NB4 (cell line): ENCODE measurements around the gene CHRNE.
A peak's percentile ranks its signal among the peaks of the same experiment; 100 is the strongest.

Source experiments
- DNase-seq: peaks from one replicate; pipeline ENCODE4 v3.0.0; 2010; ENCODE audit warnings: low read depth
- H3K4me3 ChIP-seq: one replicate; pipeline ENCODE4 v1.5.1; 2011; ENCODE audit warnings: mild to moderate bottlenecking, low read depth, low read length, moderate library complexity
- MYC ChIP-seq: IDR thresholded peaks from 2 replicates; pipeline ENCODE4 v1.6.1; 2011; ENCODE audit warnings: low read depth, low read length
- POLR2A ChIP-seq: IDR thresholded peaks from 2 replicates; pipeline ENCODE4 v1.6.1; 2011; ENCODE audit warnings: mild to moderate bottlenecking; ENCODE audit not compliant: insufficient read length; ENCODE audit errors: extremely low read depth
- TF ChIP-seq, protein P1 (sequence below): IDR thresholded peaks from 2 replicates; pipeline ENCODE4 v1.6.1; 2011; ENCODE audit warnings: low read depth, low read length
- TF ChIP-seq, protein P2 (sequence below): IDR thresholded peaks from one replicate; pipeline ENCODE4 v1.5.1; 2012; ENCODE audit warnings: low read depth, low read length

CHRNE gene

GRCh38 chr17:4945944-4946280, 43.0 kb upstream of the CHRNE start:
- no peak for TF ChIP-seq MYC
- no peak for DNase-seq
- H3K4me3 ChIP-seq = peak overlapping the region; percentile 95

- peak; percentile 83 for DNase-seq
- TF ChIP-seq POLR2A = peak; percentile 5
- TF ChIP-seq MYC = no peak
- TF ChIP-seq, protein P1, sequence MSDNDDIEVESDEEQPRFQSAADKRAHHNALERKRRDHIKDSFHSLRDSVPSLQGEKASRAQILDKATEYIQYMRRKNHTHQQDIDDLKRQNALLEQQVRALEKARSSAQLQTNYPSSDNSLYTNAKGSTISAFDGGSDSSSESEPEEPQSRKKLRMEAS = no peak
- peak overlapping the region; percentile 95 for H3K4me3 ChIP-seq
Observed at GRCh38 chr17:4945176-4945943, 42.5 kb upstream of the CHRNE start.

- TF ChIP-seq, protein P2, sequence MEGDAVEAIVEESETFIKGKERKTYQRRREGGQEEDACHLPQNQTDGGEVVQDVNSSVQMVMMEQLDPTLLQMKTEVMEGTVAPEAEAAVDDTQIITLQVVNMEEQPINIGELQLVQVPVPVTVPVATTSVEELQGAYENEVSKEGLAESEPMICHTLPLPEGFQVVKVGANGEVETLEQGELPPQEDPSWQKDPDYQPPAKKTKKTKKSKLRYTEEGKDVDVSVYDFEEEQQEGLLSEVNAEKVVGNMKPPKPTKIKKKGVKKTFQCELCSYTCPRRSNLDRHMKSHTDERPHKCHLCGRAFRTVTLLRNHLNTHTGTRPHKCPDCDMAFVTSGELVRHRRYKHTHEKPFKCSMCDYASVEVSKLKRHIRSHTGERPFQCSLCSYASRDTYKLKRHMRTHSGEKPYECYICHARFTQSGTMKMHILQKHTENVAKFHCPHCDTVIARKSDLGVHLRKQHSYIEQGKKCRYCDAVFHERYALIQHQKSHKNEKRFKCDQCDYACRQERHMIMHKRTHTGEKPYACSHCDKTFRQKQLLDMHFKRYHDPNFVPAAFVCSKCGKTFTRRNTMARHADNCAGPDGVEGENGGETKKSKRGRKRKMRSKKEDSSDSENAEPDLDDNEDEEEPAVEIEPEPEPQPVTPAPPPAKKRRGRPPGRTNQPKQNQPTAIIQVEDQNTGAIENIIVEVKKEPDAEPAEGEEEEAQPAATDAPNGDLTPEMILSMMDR = no peak
- no peak for TF ChIP-seq MYC
- TF ChIP-seq, protein P1 = no peak
- peak overlapping the region; percentile 95 for H3K4me3 ChIP-seq
- DNase-seq = no peak
Observed at GRCh38 chr17:4944554-4945175, 41.8 kb upstream of the CHRNE start.

DNA sequence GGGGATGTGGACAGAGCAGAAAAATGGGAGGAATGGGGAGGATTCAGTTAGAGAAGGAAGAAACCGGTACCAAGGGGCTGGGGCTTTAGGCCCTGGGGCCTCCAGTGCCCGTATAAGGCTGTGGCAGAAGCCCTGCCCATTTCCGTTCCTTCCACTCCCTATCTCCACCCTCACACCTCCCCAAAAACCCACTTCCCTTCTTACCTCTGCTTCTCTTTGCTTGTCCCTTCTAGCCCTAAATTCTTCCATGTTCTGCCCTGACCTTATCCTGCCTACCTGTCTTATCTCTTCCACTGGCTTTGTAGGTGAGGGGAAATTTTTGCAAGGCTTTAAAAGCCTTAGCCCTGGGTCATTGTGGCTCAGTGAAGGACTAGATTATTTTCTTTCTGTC, 41.3 kb upstream of the CHRNE start:
- no peak for TF ChIP-seq MYC
- TF ChIP-seq, protein P1 = no peak
- TF ChIP-seq POLR2A = no peak
- TF ChIP-seq, protein P2 = no peak
- DNase-seq = peak; percentile 83
- peak overlapping the region; percentile 95 for H3K4me3 ChIP-seq

DNA sequence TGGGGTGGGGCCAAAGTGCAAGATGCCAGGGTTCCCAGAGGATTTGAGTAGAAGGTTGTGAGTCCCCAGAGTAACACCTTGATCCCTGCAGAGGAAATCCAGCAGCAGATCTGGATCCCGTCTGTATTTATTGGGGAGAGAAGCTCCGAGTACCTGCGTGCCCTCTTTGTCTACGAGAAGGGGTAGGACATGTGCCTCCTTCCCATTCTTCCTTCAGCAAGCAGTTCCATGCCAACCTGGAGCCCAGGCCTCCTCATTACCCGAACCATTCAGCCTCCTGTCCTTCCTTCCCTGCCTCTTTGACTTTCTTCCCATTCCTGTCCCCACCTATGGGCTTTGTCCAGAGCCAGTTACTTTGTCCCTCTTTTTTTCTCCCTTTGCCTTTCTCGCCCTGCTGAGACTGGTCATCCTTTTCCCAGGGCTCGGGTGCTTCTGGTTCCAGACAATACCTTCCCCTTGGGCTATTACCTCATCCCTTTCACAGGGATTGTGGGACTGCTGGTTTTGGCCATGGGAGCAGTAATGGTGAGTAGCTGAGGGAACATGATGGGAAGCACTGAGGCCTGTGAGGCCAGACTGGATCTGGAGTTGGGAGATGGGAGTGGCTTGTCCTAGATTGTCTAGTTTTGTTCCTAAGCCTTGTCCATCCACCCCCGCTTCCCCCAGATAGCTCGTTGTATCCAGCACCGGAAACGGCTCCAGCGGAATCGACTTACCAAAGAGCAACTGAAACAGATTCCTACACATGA, 40.0 kb upstream of the CHRNE start:
- H3K4me3 ChIP-seq = peak overlapping the region; percentile 1
- no peak for DNase-seq
- TF ChIP-seq POLR2A = no peak

DNA sequence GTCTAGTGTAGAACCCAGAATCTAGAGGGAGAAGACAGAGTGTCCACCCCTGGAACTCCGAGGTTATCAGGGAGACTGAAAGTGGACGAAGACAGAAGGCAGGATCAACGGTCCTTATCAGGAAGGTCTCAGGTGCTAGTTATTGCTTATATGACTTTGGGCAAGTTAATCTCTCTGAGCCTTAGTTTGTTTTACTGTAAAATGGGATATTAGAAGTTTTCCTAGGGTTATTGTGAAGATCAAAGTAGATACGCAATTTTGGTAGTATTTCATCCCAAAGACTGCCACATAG, 38.4 kb upstream of the CHRNE start:
- TF ChIP-seq MYC = no peak
- TF ChIP-seq, protein P1 = no peak
- TF ChIP-seq POLR2A = no peak
- TF ChIP-seq, protein P2 = no peak
- DNase-seq = no peak
- peak overlapping the region; percentile 84 for H3K4me3 ChIP-seq

- DNase-seq = peak; percentile 59
- no peak for TF ChIP-seq MYC
- TF ChIP-seq, protein P2 = no peak
- TF ChIP-seq POLR2A = no peak
- TF ChIP-seq, protein P1 = no peak
- peak overlapping the region; percentile 84 for H3K4me3 ChIP-seq
Observed at GRCh38 chr17:4940555-4941318, 37.8 kb upstream of the CHRNE start.
